ENCODE data around the gene RNF182.
"Not testable (repeated sequence)": the region's sequence is repeated elsewhere in the genome, so short reads cannot be mapped to it uniquely, and the experiment has no call there.

RNF182 gene

GRCh38 chr6:14001329-14002012, 76.7 kb downstream of the RNF182 start:
- DNase-seq (ENCODE audit: low read depth): no peak

GRCh38 chr6:14002176-14002947, 77.6 kb downstream of the RNF182 start:
- DNase-seq (ENCODE audit: low read depth): no peak

- DNase-seq (ENCODE audit: low read depth): no peak
Measured at GRCh38 chr6:14004258-14004657, 79.5 kb downstream of the RNF182 start.

- DNase-seq (ENCODE audit: low read depth): no peak
Measured at GRCh38 chr6:14008809-14009208, 84.1 kb downstream of the RNF182 start.

- no peak for DNase-seq (ENCODE audit: low read depth)
Measured at GRCh38 chr6:14009431-14009830, 84.7 kb downstream of the RNF182 start.

- no peak for DNase-seq (ENCODE audit: low read depth)
Measured at GRCh38 chr6:14010275-14010674, 85.5 kb downstream of the RNF182 start.

- DNase-seq (ENCODE audit: low read depth): no peak
Measured at GRCh38 chr6:14012313-14013030, 87.7 kb downstream of the RNF182 start.

GRCh38 chr6:14015964-14016363, 91.2 kb downstream of the RNF182 start:
- no peak for DNase-seq (ENCODE audit: low read depth)

GRCh38 chr6:14016432-14016831, 91.7 kb downstream of the RNF182 start:
- no peak for DNase-seq (ENCODE audit: low read depth)

- no peak for DNase-seq (ENCODE audit: low read depth)
Measured at GRCh38 chr6:14016935-14017625, 92.3 kb downstream of the RNF182 start.

- no peak for DNase-seq (ENCODE audit: low read depth)
Measured at GRCh38 chr6:14017626-14018475, 93.1 kb downstream of the RNF182 start.

GRCh38 chr6:14018559-14018958, 93.8 kb downstream of the RNF182 start:
- not testable (repeated sequence) for DNase-seq (ENCODE audit: low read depth)

GRCh38 chr6:14020551-14020950, 95.8 kb downstream of the RNF182 start:
- no peak for DNase-seq (ENCODE audit: low read depth)

- no peak for DNase-seq (ENCODE audit: low read depth)
Measured at GRCh38 chr6:14021449-14021848, 96.7 kb downstream of the RNF182 start.

- DNase-seq (ENCODE audit: low read depth): no peak
Measured at GRCh38 chr6:14022673-14023072, 97.9 kb downstream of the RNF182 start.

- no peak for DNase-seq (ENCODE audit: low read depth)
Measured at GRCh38 chr6:14023855-14024254, 99.1 kb downstream of the RNF182 start.

- no peak for DNase-seq (ENCODE audit: low read depth)
Measured at GRCh38 chr6:14025160-14025559, 100.4 kb downstream of the RNF182 start.

- DNase-seq (ENCODE audit: low read depth): no peak
Measured at GRCh38 chr6:14026831-14027539, 102.2 kb downstream of the RNF182 start.

- DNase-seq (ENCODE audit: low read depth): no peak
Measured at GRCh38 chr6:14028631-14029030, 103.9 kb downstream of the RNF182 start.

GRCh38 chr6:14029605-14030004, 104.9 kb downstream of the RNF182 start:
- DNase-seq (ENCODE audit: low read depth): no peak
